Measurements from ENCODE around the gene SRSF1. TPM values are rescaled to one million over a fixed set of nuclear protein-coding genes. Genes with fewer than 3 reads are reported as not detected.
A peak's percentile ranks its signal among the peaks of the same experiment; 100 is the strongest.

Gene SRSF1
- total RNA-seq, 1 experiment from 2014 or later, result 434 TPM

- Histone ChIP-seq H3K4me1 (ENCODE audit: control insufficient read depth in 1 of 2, insufficient read depth in 2 of 2, low read length in 2 of 2) (peaks cover 24 to 41% of the 10 kb centered on the region in 2 experiments), H3K79me2 (ENCODE audit: insufficient read depth, low read length) (peaks cover 61% of the 10 kb centered on the region), H3K4me2 (ENCODE audit: low read length) (peak overlapping the region; percentile 82), H4K20me1 (ENCODE audit: insufficient read depth) (peaks cover 52% of the 10 kb centered on the region), H3K9me2 (ENCODE audit: insufficient read depth) (no peaks in the 10 kb centered on the region), H2AFZ (ENCODE audit: low read depth, low read length, poor library complexity, severe bottlenecking) (no peak overlapping the region), H3K36me3 (ENCODE audit: control insufficient read depth in 1 of 2, insufficient read depth in 2 of 2, low read length in 2 of 2) (peaks cover 49 to 59% of the 10 kb centered on the region in 2 experiments), H3K27me3 (ENCODE audit: insufficient read depth, low read length) (no peaks in the 10 kb centered on the region), H3K27ac (ENCODE audit: low read depth, low read length) (peak overlapping the region; percentile 100; the same call in 1 of the 2 replicates), H3K4me3 (replicated peaks in 1 of 2; ENCODE audit: low read depth in 1 of 2, low read length in 2 of 2) (peak overlapping the region; percentile 88 to 94), H3K9me3 (ENCODE audit: control insufficient read depth in 1 of 2, insufficient read depth in 1 of 2, low read depth in 1 of 2, low read length in 2 of 2) (no peaks in the 10 kb centered on the region), H3K9ac (ENCODE audit: low read length) (peak overlapping the region; percentile 96)
- CTCF ChIA-PET, result interaction anchor here (1.6 kb wide), 1 partner anchor 222 kb away, joined by 4 read pairs; no protein-coding TSS in a partner anchor
- POLR2A ChIA-PET, result no interaction called here
- intact Hi-C loops (cut with micrococcal nuclease), result no loop called here
- BruUV-seq (replicated peaks), result no TSS peak
- ATAC-seq, result no peak
- RAD21 ChIA-PET (ENCODE audit: low non-redundant PET in 1 of 2, low total read pairs in 2 of 2, uncharacterized antibody in 2 of 2, unreplicated experiment in 2 of 2), result no interaction called here
- TF ChIP-seq POLR2AphosphoS5 (IDR thresholded peaks at IDR 0.05; ENCODE audit: low read depth, low read length) (0 out of 2 replicates have a peak, but pooled peaks have one; percentile 5), ATF3 (IDR thresholded peaks at IDR 0.05) (no peak), CEBPB (IDR thresholded peaks at IDR 0.05; ENCODE audit: low read depth) (no peak)
- no peak for DNase-seq (ENCODE audit: low read depth, low spot score)
Measured at GRCh38 chr17:58005031-58005727, 1.9 kb downstream of the SRSF1 start.

GRCh38 chr17:58004060-58004459 is 3.0 kb downstream of the SRSF1 start:
- peaks cover 24 to 44% of the 10 kb centered on the region in 2 experiments for H3K4me1 ChIP-seq (ENCODE audit: control insufficient read depth in 1 of 2, insufficient read depth in 2 of 2, low read length in 2 of 2)
- H3K79me2 ChIP-seq (ENCODE audit: insufficient read depth, low read length), result peaks cover 68% of the 10 kb centered on the region
- BruUV-seq (replicated peaks), result no TSS peak

More at GRCh38 chr17:58004060-58004459, 3.0 kb downstream of the SRSF1 start:
- DNase-seq (ENCODE audit: low read depth, low spot score) (no peak), ATAC-seq (no peak)
- Histone ChIP-seq H3K9me3 (ENCODE audit: control insufficient read depth in 1 of 2, insufficient read depth in 1 of 2, low read depth in 1 of 2, low read length in 2 of 2) (no peaks in the 10 kb centered on the region), H3K27ac (ENCODE audit: low read depth, low read length) (no peak overlapping the region), H3K4me3 (replicated peaks in 1 of 2; ENCODE audit: low read depth in 1 of 2, low read length in 2 of 2) (no peak overlapping the region), H2AFZ (ENCODE audit: low read depth, low read length, poor library complexity, severe bottlenecking) (no peak overlapping the region), H4K20me1 (ENCODE audit: insufficient read depth) (peaks cover 63% of the 10 kb centered on the region), H3K27me3 (ENCODE audit: insufficient read depth, low read length) (no peaks in the 10 kb centered on the region), H3K9me2 (ENCODE audit: insufficient read depth) (no peaks in the 10 kb centered on the region), H3K4me2 (ENCODE audit: low read length) (peak overlapping the region; percentile 82; the same call in 1 of the 2 replicates), H3K9ac (ENCODE audit: low read length) (no peak overlapping the region), H3K36me3 (ENCODE audit: control insufficient read depth in 1 of 2, insufficient read depth in 2 of 2, low read length in 2 of 2) (peaks cover 49 to 68% of the 10 kb centered on the region in 2 experiments)
- ChIA-PET CTCF (no interaction called here), RAD21 (ENCODE audit: low non-redundant PET in 1 of 2, low total read pairs in 2 of 2, uncharacterized antibody in 2 of 2, unreplicated experiment in 2 of 2) (no interaction called here), POLR2A (no interaction called here)
- TF ChIP-seq EZH2 (IDR thresholded peaks at IDR 0.05) (no peak), POLR2AphosphoS5 (IDR thresholded peaks at IDR 0.05; ENCODE audit: low read depth, low read length) (0 out of 2 replicates have a peak, but pooled peaks have one; percentile 2)
- intact Hi-C loops (cut with micrococcal nuclease), result no loop called here
